ENCODE measurements around the gene ELAVL2. TPM values are rescaled to one million over a fixed set of nuclear protein-coding genes. Genes with fewer than 3 reads are reported as not detected.

The ELAVL2 gene
- total RNA-seq, 1 donor from 2014 or later, result not detected

DNA sequence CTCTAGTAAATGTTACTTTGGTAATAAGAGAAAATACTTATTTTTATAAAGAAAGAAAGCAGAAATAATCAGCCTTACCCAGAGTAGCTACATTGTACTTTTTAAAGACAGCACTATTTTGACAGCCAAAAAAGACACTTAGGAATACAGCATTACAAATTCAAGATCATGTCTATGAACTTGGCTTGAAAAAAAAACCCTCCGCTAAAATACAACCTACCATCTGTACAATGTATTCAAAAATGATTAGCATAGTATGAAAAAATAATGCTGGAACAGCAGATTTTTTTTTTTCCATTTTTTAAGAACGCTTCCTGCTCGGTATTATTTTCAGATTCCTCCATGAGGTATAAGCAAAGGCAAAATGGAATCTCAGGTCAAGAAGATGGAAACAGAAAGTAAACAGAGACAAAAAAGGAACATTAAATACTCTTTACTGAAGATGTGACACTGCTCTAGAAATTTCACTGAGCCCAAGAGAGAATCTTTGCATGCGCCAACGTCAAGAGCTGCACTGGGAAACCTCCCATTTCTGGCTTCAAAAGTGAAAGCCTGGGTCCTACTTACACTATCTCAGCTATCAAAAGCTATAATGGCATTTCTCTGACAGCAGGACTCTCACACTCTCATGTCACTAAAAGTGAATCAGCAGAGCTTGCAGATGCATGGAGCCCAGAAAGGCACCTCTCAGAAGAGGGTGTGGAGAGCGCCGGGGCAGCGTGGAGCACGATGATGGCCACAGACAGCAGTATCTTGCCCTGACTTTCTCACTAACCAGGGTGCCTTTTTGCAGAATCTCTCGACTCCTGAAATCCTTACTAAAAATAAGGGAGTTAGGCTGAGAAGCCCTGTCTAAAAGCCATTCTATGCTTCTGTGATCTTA, 167.4 kb downstream of the ELAVL2 start:
- H3K36me3 ChIP-seq, result no peaks in the 10 kb centered on the region
- no peaks in the 10 kb centered on the region for H3K4me1 ChIP-seq
- no peak overlapping the region for H3K27ac ChIP-seq
- H3K27me3 ChIP-seq, result no peaks in the 10 kb centered on the region
- DNase-seq (no peak), ATAC-seq (no peak)
- intact Hi-C loops (cut with DNase I), result no loop called here
- TF ChIP-seq, protein P1, sequence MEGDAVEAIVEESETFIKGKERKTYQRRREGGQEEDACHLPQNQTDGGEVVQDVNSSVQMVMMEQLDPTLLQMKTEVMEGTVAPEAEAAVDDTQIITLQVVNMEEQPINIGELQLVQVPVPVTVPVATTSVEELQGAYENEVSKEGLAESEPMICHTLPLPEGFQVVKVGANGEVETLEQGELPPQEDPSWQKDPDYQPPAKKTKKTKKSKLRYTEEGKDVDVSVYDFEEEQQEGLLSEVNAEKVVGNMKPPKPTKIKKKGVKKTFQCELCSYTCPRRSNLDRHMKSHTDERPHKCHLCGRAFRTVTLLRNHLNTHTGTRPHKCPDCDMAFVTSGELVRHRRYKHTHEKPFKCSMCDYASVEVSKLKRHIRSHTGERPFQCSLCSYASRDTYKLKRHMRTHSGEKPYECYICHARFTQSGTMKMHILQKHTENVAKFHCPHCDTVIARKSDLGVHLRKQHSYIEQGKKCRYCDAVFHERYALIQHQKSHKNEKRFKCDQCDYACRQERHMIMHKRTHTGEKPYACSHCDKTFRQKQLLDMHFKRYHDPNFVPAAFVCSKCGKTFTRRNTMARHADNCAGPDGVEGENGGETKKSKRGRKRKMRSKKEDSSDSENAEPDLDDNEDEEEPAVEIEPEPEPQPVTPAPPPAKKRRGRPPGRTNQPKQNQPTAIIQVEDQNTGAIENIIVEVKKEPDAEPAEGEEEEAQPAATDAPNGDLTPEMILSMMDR (IDR thresholded peaks at IDR 0.05), result no peak
- no peak overlapping the region for H3K4me3 ChIP-seq
- no peaks in the 10 kb centered on the region for H3K9me3 ChIP-seq

DNA sequence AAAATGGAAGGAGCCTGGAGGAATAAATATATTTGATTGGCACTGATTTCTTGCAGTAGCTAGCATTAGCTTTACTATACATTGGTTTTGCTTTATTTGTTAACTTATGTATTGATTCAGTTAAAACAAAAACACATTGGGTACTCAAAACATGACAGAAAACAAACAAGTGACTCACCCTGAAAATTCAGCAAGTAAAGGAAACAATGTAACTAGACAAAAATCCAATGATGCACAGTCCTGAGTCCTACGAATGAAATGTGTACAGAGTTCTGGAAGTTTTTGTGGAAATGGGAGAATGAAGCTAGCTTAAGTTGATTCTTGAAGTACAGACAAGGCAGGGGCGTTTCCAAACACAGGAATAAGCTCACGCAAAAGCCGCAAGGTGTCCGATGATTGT, 175.0 kb downstream of the ELAVL2 start:
- TF ChIP-seq, protein P1 (IDR thresholded peaks at IDR 0.05), result no peak
- intact Hi-C loops (cut with DNase I), result no loop called here
- ATAC-seq (no peak), DNase-seq (no peak)
- H3K27me3 ChIP-seq, result no peaks in the 10 kb centered on the region
- no peaks in the 10 kb centered on the region for H3K4me1 ChIP-seq
- H3K4me3 ChIP-seq, result no peak overlapping the region
- no peaks in the 10 kb centered on the region for H3K36me3 ChIP-seq
- no peaks in the 10 kb centered on the region for H3K9me3 ChIP-seq
- no peak overlapping the region for H3K27ac ChIP-seq

DNA sequence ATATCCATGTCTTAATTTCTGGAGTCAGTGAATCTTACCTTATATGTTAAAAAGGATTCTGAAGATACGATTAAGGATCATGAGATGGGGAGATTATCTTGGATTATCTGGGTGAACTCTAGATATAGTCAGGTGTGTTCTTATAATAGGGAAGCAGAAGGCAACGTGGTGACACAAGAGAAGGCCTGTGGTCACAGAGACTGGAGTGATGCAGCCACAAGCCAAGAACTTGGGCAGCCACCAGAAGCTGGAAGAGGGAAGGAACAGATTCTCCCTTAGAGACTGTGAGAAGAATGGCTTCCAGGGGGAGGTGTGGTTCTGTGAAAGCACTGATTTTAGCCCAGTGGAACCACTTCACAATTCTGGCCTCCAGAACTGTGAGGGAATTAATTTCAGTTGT, 177.4 kb downstream of the ELAVL2 start:
- intact Hi-C loops (cut with DNase I), result no loop called here
- no peak for DNase-seq
- no peaks in the 10 kb centered on the region for H3K9me3 ChIP-seq
- H3K4me1 ChIP-seq, result no peaks in the 10 kb centered on the region
- no peak for ATAC-seq
- no peaks in the 10 kb centered on the region for H3K27me3 ChIP-seq
- no peak overlapping the region for H3K4me3 ChIP-seq
- no peaks in the 10 kb centered on the region for H3K36me3 ChIP-seq
- H3K27ac ChIP-seq, result no peak overlapping the region
- TF ChIP-seq, protein P1 (IDR thresholded peaks at IDR 0.05), result no peak

DNA sequence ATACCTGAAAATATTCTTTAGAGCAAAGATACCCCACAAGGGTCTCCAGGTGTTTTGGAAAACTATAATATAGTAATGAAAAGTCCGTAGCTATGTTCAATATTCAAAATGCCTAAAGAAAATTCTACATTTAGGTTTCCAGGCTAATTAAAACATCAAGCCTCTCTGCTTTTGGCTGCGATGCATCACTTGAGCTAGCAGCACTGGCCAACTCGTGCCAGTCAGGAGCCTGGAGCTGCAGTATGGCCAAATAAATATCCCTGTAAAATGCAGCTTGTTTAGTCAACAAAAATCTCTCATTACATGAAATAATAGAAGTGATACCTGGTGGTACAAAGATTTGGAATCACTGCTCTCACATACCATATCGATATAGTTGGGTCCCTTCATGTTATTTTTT, 181.1 kb downstream of the ELAVL2 start:
- DNase-seq, result no peak
- no peaks in the 10 kb centered on the region for H3K4me1 ChIP-seq
- H3K36me3 ChIP-seq, result no peaks in the 10 kb centered on the region
- H3K9me3 ChIP-seq, result no peaks in the 10 kb centered on the region
- no peaks in the 10 kb centered on the region for H3K27me3 ChIP-seq
- intact Hi-C loops (cut with DNase I), result no loop called here
- ATAC-seq, result no peak
- TF ChIP-seq, protein P1 (IDR thresholded peaks at IDR 0.05), result no peak
- no peak overlapping the region for H3K4me3 ChIP-seq
- no peak overlapping the region for H3K27ac ChIP-seq

DNA sequence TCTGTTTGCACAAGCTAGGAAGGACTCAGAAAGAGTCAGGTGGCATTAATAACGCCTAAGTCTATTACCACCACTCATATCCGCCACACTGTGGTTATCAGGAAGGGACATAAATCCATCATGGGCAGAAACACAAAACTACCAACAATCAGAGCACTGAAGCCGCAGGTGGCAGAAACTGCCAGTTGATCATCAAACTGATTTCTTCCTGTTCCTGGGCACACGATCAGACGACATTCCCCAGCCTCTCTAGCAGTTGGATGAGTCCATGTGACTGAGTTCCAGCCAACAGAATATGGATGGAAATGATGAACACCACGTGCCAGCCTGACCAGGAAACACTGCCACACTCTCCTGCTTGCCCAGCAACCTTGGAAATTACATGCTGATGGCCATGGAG, 181.7 kb downstream of the ELAVL2 start:
- intact Hi-C loops (cut with DNase I), result no loop called here
- no peak for DNase-seq
- H3K9me3 ChIP-seq, result no peaks in the 10 kb centered on the region
- no peaks in the 10 kb centered on the region for H3K36me3 ChIP-seq
- H3K27me3 ChIP-seq, result no peaks in the 10 kb centered on the region
- no peak for ATAC-seq
- no peaks in the 10 kb centered on the region for H3K4me1 ChIP-seq
- H3K27ac ChIP-seq, result no peak overlapping the region
- H3K4me3 ChIP-seq, result no peak overlapping the region
- TF ChIP-seq, protein P1 (IDR thresholded peaks at IDR 0.05), result no peak

All from upper lobe of right lung (tissue), 1 donor.